GM20431 (cell line): ENCODE data around the gene CLDN18.

ENCODE experiments used
- in situ Hi-C: fragments of 300-500 bp; cut with MseI, MboI; formaldehyde crosslinking; loops from one replicate; pipeline ENCODE4 v1.15.0; 2020; ENCODE audit warnings: low sequenced_read_pairs; ENCODE audit not compliant: unreplicated experiment

The CLDN18 gene

GRCh38 chr3:138059261-138059660, 49.3 kb downstream of the CLDN18 start:
- in situ Hi-C loops = no loop called here

- in situ Hi-C loops = loop anchor here (10.0 kb wide), 1 partner anchor 54 kb away; the partner anchor contains the start of gene DZIP1L
These were observed 50.8 kb downstream of the CLDN18 start for GRCh38 chr3:138060792-138061191.

- in situ Hi-C loops = loop anchor here (10.0 kb wide), 1 partner anchor 53 kb away; the partner anchor contains the start of gene DZIP1L
These were observed 52.1 kb downstream of the CLDN18 start for GRCh38 chr3:138062037-138062436.

GRCh38 chr3:138062626-138063025, 52.7 kb downstream of the CLDN18 start:
- in situ Hi-C loops = loop anchor here (10.0 kb wide), 1 partner anchor 52 kb away; the partner anchor contains the start of gene DZIP1L

- in situ Hi-C loops = loop anchor here (10.0 kb wide), 1 partner anchor 51 kb away; the partner anchor contains the start of gene DZIP1L
These were observed 53.5 kb downstream of the CLDN18 start for GRCh38 chr3:138063416-138063815.

- in situ Hi-C loops = loop anchor here (10.0 kb wide), 1 partner anchor 49 kb away; the partner anchor contains the start of gene DZIP1L
These were observed 56.0 kb downstream of the CLDN18 start for GRCh38 chr3:138065949-138066348.

- in situ Hi-C loops = loop anchor here (10.0 kb wide), 1 partner anchor 48 kb away; the partner anchor contains the start of gene DZIP1L
These were observed 56.4 kb downstream of the CLDN18 start for GRCh38 chr3:138066383-138066782.

GRCh38 chr3:138066972-138067371, 57.0 kb downstream of the CLDN18 start:
- in situ Hi-C loops = loop anchor here (10.0 kb wide), 1 partner anchor 48 kb away; the partner anchor contains the start of gene DZIP1L

- in situ Hi-C loops = loop anchor here (10.0 kb wide), 1 partner anchor 47 kb away; the partner anchor contains the start of gene DZIP1L
These were observed 58.1 kb downstream of the CLDN18 start for GRCh38 chr3:138068046-138068445.

GRCh38 chr3:138068579-138069174, 58.7 kb downstream of the CLDN18 start:
- in situ Hi-C loops = loop anchor here (10.0 kb wide), 1 partner anchor 46 kb away; the partner anchor contains the start of gene DZIP1L

- in situ Hi-C loops = no loop called here
These were observed 60.0 kb downstream of the CLDN18 start for GRCh38 chr3:138070006-138070405.

- in situ Hi-C loops = no loop called here
These were observed 62.8 kb downstream of the CLDN18 start for GRCh38 chr3:138072796-138073195.

GRCh38 chr3:138078096-138078495, 68.1 kb downstream of the CLDN18 start:
- in situ Hi-C loops = no loop called here

GRCh38 chr3:138078901-138079344, 69.0 kb downstream of the CLDN18 start:
- in situ Hi-C loops = no loop called here

GRCh38 chr3:138079901-138080300, 69.9 kb downstream of the CLDN18 start:
- in situ Hi-C loops = no loop called here

- in situ Hi-C loops = no loop called here
These were observed 71.6 kb downstream of the CLDN18 start for GRCh38 chr3:138081371-138082084.

- in situ Hi-C loops = no loop called here
These were observed 72.4 kb downstream of the CLDN18 start for GRCh38 chr3:138082085-138082991.

- in situ Hi-C loops = no loop called here
These were observed 73.0 kb downstream of the CLDN18 start for GRCh38 chr3:138082992-138083386.
